ENCODE measurements around the gene INIP.

The INIP gene

DNA sequence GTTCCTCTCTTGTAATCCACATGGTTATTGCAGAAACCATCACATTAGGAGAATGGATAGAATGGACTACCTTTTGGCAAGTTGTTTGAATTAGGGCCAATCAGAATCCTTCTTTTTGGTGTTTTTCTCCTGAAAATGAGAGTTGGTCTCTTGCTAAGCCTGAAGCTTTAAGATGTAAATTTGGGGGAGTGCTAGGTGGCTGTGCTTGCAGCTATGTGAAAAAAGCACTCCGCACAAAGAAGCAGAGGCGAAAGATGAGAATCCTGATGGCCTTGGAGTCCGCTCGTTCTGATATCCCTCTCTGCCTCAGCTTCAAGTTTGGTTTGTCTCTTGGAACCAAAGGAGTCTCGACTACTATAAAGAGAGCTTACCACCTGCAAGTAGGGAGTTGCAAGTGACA is 63.6 kb downstream of the INIP start:
- Histone ChIP-seq H2AFZ (ENCODE audit: low read depth, low read length) (no peak overlapping the region), H3K4ac (ENCODE audit: low read depth in 1 of 2, low read length in 2 of 2) (no peak overlapping the region), H3K36me3 (ENCODE audit: control insufficient read depth in 1 of 2, insufficient read depth in 2 of 2, low read depth in 1 of 2, low read length in 2 of 2) (peaks cover 0 to 3% of the 10 kb centered on the region in 2 experiments), H3K27me3 (ENCODE audit: control insufficient read depth in 1 of 2, insufficient read depth in 1 of 2, low read length in 2 of 2) (no peaks in the 10 kb centered on the region), H2AK5ac (ENCODE audit: low read length, severe bottlenecking) (no peak overlapping the region), H3K9me3 (ENCODE audit: control insufficient read depth, low read length) (peaks cover 4% of the 10 kb centered on the region), H2BK120ac (ENCODE audit: low read depth, low read length) (no peak overlapping the region), H3K4me3 (ENCODE audit: insufficient read depth in 1 of 2, low read depth in 1 of 2, low read length in 2 of 2) (no peak overlapping the region), H3K27ac (ENCODE audit: low read length, poor library complexity, severe bottlenecking) (no peak overlapping the region), H4K8ac (ENCODE audit: low read length) (no peak overlapping the region), H3K23ac (ENCODE audit: low read length in 2 of 2) (no peak overlapping the region), H3K14ac (ENCODE audit: low read length in 2 of 2) (no peak overlapping the region), H3K79me1 (replicated peaks; ENCODE audit: low read length, poor library complexity, severe bottlenecking) (no peaks in the 10 kb centered on the region), H3K4me1 (ENCODE audit: control insufficient read depth, insufficient read depth, low read depth, low read length) (peaks cover 2% of the 10 kb centered on the region), H2BK15ac (ENCODE audit: low read depth, poor library complexity, severe bottlenecking) (no peak overlapping the region), H2BK12ac (ENCODE audit: low read length in 2 of 2) (no peak overlapping the region), H3K9ac (ENCODE audit: low read length) (no peak overlapping the region), H3K4me2 (ENCODE audit: low read length, poor library complexity, severe bottlenecking) (no peak overlapping the region), H4K91ac (ENCODE audit: low read length) (no peak overlapping the region), H3K18ac (ENCODE audit: low read depth in 1 of 2, low read length in 2 of 2) (no peak overlapping the region), H2BK5ac (ENCODE audit: low read depth, low read length, poor library complexity, severe bottlenecking) (no peak overlapping the region)
- WGBS = 96% methylated on average over 5 of the region's 5 CpGs
- DNase-seq = no peak

DNA sequence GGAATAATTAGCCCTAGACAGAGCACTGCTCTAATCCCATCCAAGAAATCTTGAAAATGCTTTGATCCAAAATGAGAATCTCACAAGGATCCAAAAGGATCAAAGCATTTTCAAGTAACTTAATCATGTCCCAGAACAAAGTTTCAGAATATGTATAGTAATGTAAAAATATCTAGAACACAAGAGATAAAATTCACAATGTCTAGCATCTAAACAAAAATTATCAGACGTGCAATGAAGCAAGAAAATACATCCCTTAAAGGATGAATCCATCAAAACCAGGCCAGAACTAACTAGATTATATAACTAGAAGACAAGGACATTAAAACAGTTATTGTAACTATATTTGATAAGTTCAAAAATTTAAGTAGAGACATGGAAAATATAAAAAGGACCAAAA is 69.3 kb downstream of the INIP start:
- Histone ChIP-seq H4K91ac (ENCODE audit: low read length) (no peak overlapping the region), H3K4me3 (ENCODE audit: insufficient read depth in 1 of 2, low read depth in 1 of 2, low read length in 2 of 2) (no peak overlapping the region), H3K9ac (ENCODE audit: low read length) (no peak overlapping the region), H3K18ac (ENCODE audit: low read depth in 1 of 2, low read length in 2 of 2) (no peak overlapping the region), H2BK15ac (ENCODE audit: low read depth, poor library complexity, severe bottlenecking) (no peak overlapping the region), H2AFZ (ENCODE audit: low read depth, low read length) (no peak overlapping the region), H2BK120ac (ENCODE audit: low read depth, low read length) (no peak overlapping the region), H4K8ac (ENCODE audit: low read length) (no peak overlapping the region), H3K4me2 (ENCODE audit: low read length, poor library complexity, severe bottlenecking) (no peak overlapping the region), H2BK5ac (ENCODE audit: low read depth, low read length, poor library complexity, severe bottlenecking) (no peak overlapping the region), H3K23ac (ENCODE audit: low read length in 2 of 2) (no peak overlapping the region), H2AK5ac (ENCODE audit: low read length, severe bottlenecking) (no peak overlapping the region), H2BK12ac (ENCODE audit: low read length in 2 of 2) (no peak overlapping the region), H3K27ac (ENCODE audit: low read length, poor library complexity, severe bottlenecking) (no peak overlapping the region), H3K9me3 (ENCODE audit: control insufficient read depth, low read length) (peaks cover 23% of the 10 kb centered on the region), H3K4ac (ENCODE audit: low read depth in 1 of 2, low read length in 2 of 2) (no peak overlapping the region), H3K36me3 (ENCODE audit: control insufficient read depth in 1 of 2, insufficient read depth in 2 of 2, low read depth in 1 of 2, low read length in 2 of 2) (no peaks in the 10 kb centered on the region), H3K27me3 (ENCODE audit: control insufficient read depth in 1 of 2, insufficient read depth in 1 of 2, low read length in 2 of 2) (no peaks in the 10 kb centered on the region), H3K14ac (ENCODE audit: low read length in 2 of 2) (no peak overlapping the region), H3K79me1 (replicated peaks; ENCODE audit: low read length, poor library complexity, severe bottlenecking) (peaks cover 2% of the 10 kb centered on the region), H3K4me1 (ENCODE audit: control insufficient read depth, insufficient read depth, low read depth, low read length) (peaks cover under 1% of the 10 kb centered on the region)
- WGBS = no CpG with 5 or more reads among the region's 1 CpG
- no peak for DNase-seq

GRCh38 chr9:112647596-112647995 is 70.3 kb downstream of the INIP start:
- Histone ChIP-seq H3K14ac (ENCODE audit: low read length in 2 of 2) (no peak overlapping the region), H2BK5ac (ENCODE audit: low read depth, low read length, poor library complexity, severe bottlenecking) (no peak overlapping the region), H2BK15ac (ENCODE audit: low read depth, poor library complexity, severe bottlenecking) (no peak overlapping the region), H3K36me3 (ENCODE audit: control insufficient read depth in 1 of 2, insufficient read depth in 2 of 2, low read depth in 1 of 2, low read length in 2 of 2) (no peaks in the 10 kb centered on the region), H3K27me3 (ENCODE audit: control insufficient read depth in 1 of 2, insufficient read depth in 1 of 2, low read length in 2 of 2) (no peaks in the 10 kb centered on the region), H2BK12ac (ENCODE audit: low read length in 2 of 2) (no peak overlapping the region), H2BK120ac (ENCODE audit: low read depth, low read length) (no peak overlapping the region), H3K23ac (ENCODE audit: low read length in 2 of 2) (no peak overlapping the region), H3K4ac (ENCODE audit: low read depth in 1 of 2, low read length in 2 of 2) (no peak overlapping the region), H3K4me1 (ENCODE audit: control insufficient read depth, insufficient read depth, low read depth, low read length) (no peaks in the 10 kb centered on the region), H3K79me1 (replicated peaks; ENCODE audit: low read length, poor library complexity, severe bottlenecking) (peaks cover 2% of the 10 kb centered on the region), H2AK5ac (ENCODE audit: low read length, severe bottlenecking) (no peak overlapping the region), H3K4me2 (ENCODE audit: low read length, poor library complexity, severe bottlenecking) (no peak overlapping the region), H4K91ac (ENCODE audit: low read length) (no peak overlapping the region), H3K9me3 (ENCODE audit: control insufficient read depth, low read length) (peaks cover 23% of the 10 kb centered on the region), H4K8ac (ENCODE audit: low read length) (no peak overlapping the region), H3K4me3 (ENCODE audit: insufficient read depth in 1 of 2, low read depth in 1 of 2, low read length in 2 of 2) (no peak overlapping the region), H2AFZ (ENCODE audit: low read depth, low read length) (no peak overlapping the region), H3K18ac (ENCODE audit: low read depth in 1 of 2, low read length in 2 of 2) (no peak overlapping the region), H3K9ac (ENCODE audit: low read length) (no peak overlapping the region), H3K27ac (ENCODE audit: low read length, poor library complexity, severe bottlenecking) (no peak overlapping the region)
- DNase-seq = no peak
- WGBS = 94% methylated on average over 2 of the region's 3 CpGs

- no peak overlapping the region for H3K27ac ChIP-seq (ENCODE audit: low read length, poor library complexity, severe bottlenecking)
- no peak overlapping the region for H2BK12ac ChIP-seq (ENCODE audit: low read length in 2 of 2)
- H3K14ac ChIP-seq (ENCODE audit: low read length in 2 of 2) = no peak overlapping the region
- no peak overlapping the region for H2BK15ac ChIP-seq (ENCODE audit: low read depth, poor library complexity, severe bottlenecking)
- no peak overlapping the region for H3K23ac ChIP-seq (ENCODE audit: low read length in 2 of 2)
- H3K79me1 ChIP-seq (replicated peaks; ENCODE audit: low read length, poor library complexity, severe bottlenecking) = peaks cover 4% of the 10 kb centered on the region
- no peak overlapping the region for H2AK5ac ChIP-seq (ENCODE audit: low read length, severe bottlenecking)
- H3K9me3 ChIP-seq (ENCODE audit: control insufficient read depth, low read length) = peaks cover 21% of the 10 kb centered on the region
- no peak overlapping the region for H3K4me3 ChIP-seq (ENCODE audit: insufficient read depth in 1 of 2, low read depth in 1 of 2, low read length in 2 of 2)
- no peak for DNase-seq
- H3K4ac ChIP-seq (ENCODE audit: low read depth in 1 of 2, low read length in 2 of 2) = no peak overlapping the region
- 98% methylated on average over 3 of the region's 3 CpGs for WGBS
- H3K36me3 ChIP-seq (ENCODE audit: control insufficient read depth in 1 of 2, insufficient read depth in 2 of 2, low read depth in 1 of 2, low read length in 2 of 2) = no peaks in the 10 kb centered on the region
- H2BK5ac ChIP-seq (ENCODE audit: low read depth, low read length, poor library complexity, severe bottlenecking) = no peak overlapping the region
- H2AFZ ChIP-seq (ENCODE audit: low read depth, low read length) = no peak overlapping the region
- no peak overlapping the region for H4K91ac ChIP-seq (ENCODE audit: low read length)
- H3K9ac ChIP-seq (ENCODE audit: low read length) = no peak overlapping the region
- H3K18ac ChIP-seq (ENCODE audit: low read depth in 1 of 2, low read length in 2 of 2) = no peak overlapping the region
- no peak overlapping the region for H2BK120ac ChIP-seq (ENCODE audit: low read depth, low read length)
- no peak overlapping the region for H4K8ac ChIP-seq (ENCODE audit: low read length)
- H3K27me3 ChIP-seq (ENCODE audit: control insufficient read depth in 1 of 2, insufficient read depth in 1 of 2, low read length in 2 of 2) = no peaks in the 10 kb centered on the region
- no peaks in the 10 kb centered on the region for H3K4me1 ChIP-seq (ENCODE audit: control insufficient read depth, insufficient read depth, low read depth, low read length)
- H3K4me2 ChIP-seq (ENCODE audit: low read length, poor library complexity, severe bottlenecking) = no peak overlapping the region
Measured at GRCh38 chr9:112642126-112642525, 75.8 kb downstream of the INIP start.
